K562 (cell line): ENCODE data around the gene FLT1. TPM values are rescaled to one million over a fixed set of nuclear protein-coding genes. Genes with fewer than 3 reads are reported as not detected.

Experiments
- ATAC-seq: fragments of 200-7000 bp; cut with Tn5 transposase; 3 replicates; pipeline ENCODE4 v1.9.1; 2020; ENCODE audit warnings: moderate library complexity
- BruUV-seq: library from RNA; stranded (reverse); fragments of 400-500 nt; replicated peaks from 2 replicates; lab custom pipeline; 2021; lab: Mats Ljungman, UMichigan
- CTCF ChIA-PET: fragments of 300-600 bp; formaldehyde crosslinking; extraction: SDS; loops from one replicate; lab custom pipeline; 2021; ENCODE audit warnings: low intra/inter-chr PET ratio; lab: Yijun Ruan, JAX
- POLR2A ChIA-PET: fragments of 300-600, 350-650 bp; sonication (Branson Sonifier 250); formaldehyde crosslinking; extraction: SDS; loops from one replicate; lab custom pipeline; 2021; ENCODE audit warnings: antibody characterized with exemption, inconsistent platforms; lab: Yijun Ruan, JAX
- DNase-seq, 4 experiments: peaks; one replicate each; pipeline versions ENCODE4 v3.0.0 to v3.0.0-alpha.2; 2011 to 2018; ENCODE audit warnings: low spot score in 3 of 4, mixed read lengths in 3 of 4; ENCODE audit errors: extremely low read depth in 1 of 4
- FAIRE-seq: peaks from 2 replicates; lab custom pipeline; 2011; peaks lifted over from hg19 to GRCh38; lab: Jason Lieb, UNC
- H2AFZ ChIP-seq: 2 replicates; pipeline ENCODE4 v1.6.0; 2011; ENCODE audit warnings: low read depth, low read length, control low read depth, inconsistent platforms
- H3K27ac ChIP-seq: fragments of 200-600 bp; 3 replicates; pipeline ENCODE4 v1.8.0; 2011; ENCODE audit warnings: low read depth, mild to moderate bottlenecking, control low read depth, inconsistent platforms, low read length, moderate library complexity, mixed read lengths; ENCODE audit errors: extremely low read depth
- H3K27me3 ChIP-seq, 2 experiments: fragments of 300-600 bp in 1 of 2; 2 replicates in 1 of 2; 3 replicates in 1 of 2; pipeline versions ENCODE4 v1.6.0 to v1.8.0; 2011; ENCODE audit warnings: inconsistent platforms in 2 of 2, low read length in 2 of 2, mild to moderate bottlenecking in 1 of 2, mixed read lengths in 1 of 2, moderate library complexity in 1 of 2; ENCODE audit not compliant: control insufficient read depth in 2 of 2, insufficient read depth in 2 of 2
- H3K36me3 ChIP-seq: fragments of 300-600 bp; 3 replicates; pipeline ENCODE4 v1.8.0; 2011; ENCODE audit warnings: mild to moderate bottlenecking, low read length, inconsistent platforms; ENCODE audit not compliant: control insufficient read depth, insufficient read depth
- H3K4me1 ChIP-seq, 2 experiments: fragments of 200-600 bp in 1 of 2; replicated peaks in 1 of 2; 2 replicates in 1 of 2; 3 replicates in 1 of 2; pipeline versions ENCODE4 v1.5.1 to v1.8.0; 2011; ENCODE audit warnings: inconsistent platforms in 2 of 2, low read length in 2 of 2, mild to moderate bottlenecking in 1 of 2, mixed read lengths in 1 of 2, moderate library complexity in 1 of 2; ENCODE audit not compliant: control insufficient read depth in 2 of 2, insufficient read depth in 2 of 2
- H3K4me2 ChIP-seq: 2 replicates; pipeline ENCODE4 v1.6.1; 2011; ENCODE audit warnings: low read length, control low read depth, inconsistent platforms, mixed read lengths; ENCODE audit not compliant: insufficient read depth
- H3K4me3 ChIP-seq: fragments of 200-600 bp; sonication (generic), shearing (Covaris generic); 2 replicates; pipeline ENCODE4 v1.5.1; 2016; ENCODE audit warnings: control low read depth, inconsistent platforms
- H3K79me2 ChIP-seq: fragments of 200-600 bp; 3 replicates; pipeline ENCODE4 v1.8.0; 2011; ENCODE audit warnings: low read length, inconsistent platforms; ENCODE audit not compliant: control insufficient read depth, insufficient read depth
- H3K9ac ChIP-seq, 2 experiments: 2 replicates each; pipeline versions ENCODE4 v1.6.0 to v1.6.1; 2011; ENCODE audit warnings: low read depth in 2 of 2, low read length in 2 of 2, control low read depth in 1 of 2, inconsistent platforms in 1 of 2, mild to moderate bottlenecking in 1 of 2, mixed read lengths in 1 of 2; ENCODE audit not compliant: insufficient read depth in 1 of 2
- H3K9me1 ChIP-seq: one replicate; pipeline ENCODE4 v1.6.0; 2011; ENCODE audit warnings: inconsistent platforms, mild to moderate bottlenecking, low read length, moderate library complexity; ENCODE audit not compliant: control insufficient read depth, insufficient read depth
- H3K9me3 ChIP-seq: replicated peaks from 2 replicates; pipeline ENCODE4 v1.5.1; 2011; ENCODE audit warnings: low read depth, low read length, inconsistent platforms; ENCODE audit not compliant: control insufficient read depth, insufficient read depth
- H4K20me1 ChIP-seq: replicated peaks from 2 replicates; pipeline ENCODE4 v1.6.1; 2011; ENCODE audit warnings: low read length, inconsistent platforms, mixed read lengths; ENCODE audit not compliant: control insufficient read depth, insufficient read depth
- CHD2 ChIP-seq: IDR thresholded peaks from 2 replicates; pipeline ENCODE4 v1.6.1; 2011; ENCODE audit warnings: low read depth, low read length
- FOXA3 ChIP-seq, 2 experiments: fragments of 450-650 bp in 1 of 2; sonication (generic) in 1 of 2; formaldehyde crosslinking; IDR thresholded peaks in 1 of 2; conservative IDR thresholded peaks in 1 of 2; 2 replicates each; pipeline versions ENCODE4 v1.4.0 to v1.8.0; 2020 to 2022; ENCODE audit warnings: mild to moderate bottlenecking in 2 of 2, missing genetic modification reagents in 1 of 2
- NFIC ChIP-seq: fragments of 450-650 bp; IDR thresholded peaks from 2 replicates; pipeline ENCODE4 v1.6.1; 2017; ENCODE audit warnings: mild to moderate bottlenecking, inconsistent platforms
- ZNF316 ChIP-seq: fragments of 450-650 bp; IDR thresholded peaks from 2 replicates; pipeline ENCODE4 v1.6.1; 2016
- WGBS: fragments of 100-300 bp; shearing (Covaris generic); methylation state at CpG from one replicate; pipeline ENCODE4 v1.1.6; 2016; ENCODE audit warnings: low coverage, mixed read lengths; ENCODE audit not compliant: insufficient coverage; ENCODE audit errors: missing lambda C conversion rate; 5-methylcytosine and 5-hydroxymethylcytosine counted together
- in situ Hi-C: fragments of 300-500 bp; cut with MboI; formaldehyde crosslinking; loops from 4 replicates; pipeline ENCODE4 v1.15.0; 2018; ENCODE audit warnings: inconsistent platforms, mixed read lengths
- intact Hi-C: fragments of 100-400 bp; cut with micrococcal nuclease; formaldehyde crosslinking; loops from 2 replicates; pipeline ENCODE4 v1.14.2; 2022
- polyA plus RNA-seq, 8 experiments: library from polyadenylated mRNA; depleted of rRNA in 4 of 8; stranded (reverse) in 5 of 8; unstranded in 3 of 8; fragments of >200 nt; fragmentation: Nextera tagmentation in 2 of 8; fragmentation: Illumina TruSeq in 1 of 8; extraction: Ambion mirVana in 2 of 8; extraction: Trizol in 1 of 8; gene quantifications; 2 replicates each; pipeline versions ENCODE4 v1.2.1 to v1.2.3, GENCODE V29; 2011 to 2014; ENCODE audit warnings: inconsistent platforms in 1 of 8, missing spikeins in 1 of 8
- total RNA-seq, 7 experiments: library from RNA; depleted of rRNA in 6 of 7; stranded (reverse); fragments of >200 nt in 6 of 7; fragmentation: Illumina TruSeq in 2 of 7; extraction: Trizol in 2 of 7; gene quantifications; 2 replicates each; pipeline versions ENCODE4 v1.2.1 to v1.2.3, GENCODE V29; 2011 to 2021; ENCODE audit warnings: low replicate concordance in 1 of 7
- TF ChIP-seq, protein P1 (sequence below): sonication (generic); formaldehyde crosslinking; IDR thresholded peaks from 2 replicates; pipeline ENCODE4 v1.8.0; 2022; ENCODE audit warnings: mild to moderate bottlenecking, missing genetic modification reagents, borderline replicate concordance
- TF ChIP-seq, protein P2 (sequence below): fragments of 450-650 bp; IDR thresholded peaks from 2 replicates; pipeline ENCODE4 v1.6.1; 2014; ENCODE audit warnings: low read depth, mild to moderate bottlenecking, moderate library complexity, borderline replicate concordance

The FLT1 gene
- total and polyA plus RNA-seq, 9 of the 15 experiments (the other 6 are each of a cell fraction or from before 2014, with no cell fraction given) = 0.01 to 2.0 (median 0.22) TPM

DNA sequence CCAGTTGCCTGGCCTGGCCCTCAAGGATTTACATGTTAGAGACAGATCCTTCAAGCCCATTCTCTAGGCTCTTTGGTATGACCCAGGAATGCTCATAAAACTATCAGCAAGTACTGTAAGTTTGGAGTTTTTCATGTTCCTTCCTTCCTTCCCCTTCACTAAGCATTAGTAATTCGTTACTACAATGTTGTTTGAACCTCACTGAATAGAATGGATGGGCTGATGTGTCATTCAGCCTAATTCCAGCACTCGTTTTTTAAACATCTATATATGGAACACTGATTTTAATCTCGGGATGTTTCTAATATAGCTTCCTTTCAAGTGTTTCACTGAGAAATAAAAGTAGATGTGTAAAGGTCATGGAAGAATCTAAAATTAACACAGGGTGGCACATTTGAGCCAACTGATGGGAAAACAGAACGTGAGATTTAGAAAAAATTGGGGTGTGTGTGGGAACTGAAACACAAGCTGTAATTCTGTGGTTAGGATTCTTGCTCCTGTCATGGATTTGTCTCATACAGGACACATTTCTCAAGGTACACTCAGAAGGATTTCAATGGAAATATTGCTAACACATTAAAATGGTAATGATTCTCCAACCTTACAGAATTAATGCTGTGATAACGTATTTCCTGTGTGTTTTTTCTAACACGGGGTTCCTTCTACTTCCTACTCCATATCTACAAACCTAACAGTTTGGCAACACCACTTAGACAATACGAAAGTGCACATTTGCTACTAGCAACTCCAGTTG lies 93.4 kb downstream of the FLT1 start (continued):
- TF ChIP-seq CHD2 = no peak
- 0 out of 2 replicates have a peak, but pooled peaks have one; percentile 3 for TF ChIP-seq ZNF316
- TF ChIP-seq, protein P1, sequence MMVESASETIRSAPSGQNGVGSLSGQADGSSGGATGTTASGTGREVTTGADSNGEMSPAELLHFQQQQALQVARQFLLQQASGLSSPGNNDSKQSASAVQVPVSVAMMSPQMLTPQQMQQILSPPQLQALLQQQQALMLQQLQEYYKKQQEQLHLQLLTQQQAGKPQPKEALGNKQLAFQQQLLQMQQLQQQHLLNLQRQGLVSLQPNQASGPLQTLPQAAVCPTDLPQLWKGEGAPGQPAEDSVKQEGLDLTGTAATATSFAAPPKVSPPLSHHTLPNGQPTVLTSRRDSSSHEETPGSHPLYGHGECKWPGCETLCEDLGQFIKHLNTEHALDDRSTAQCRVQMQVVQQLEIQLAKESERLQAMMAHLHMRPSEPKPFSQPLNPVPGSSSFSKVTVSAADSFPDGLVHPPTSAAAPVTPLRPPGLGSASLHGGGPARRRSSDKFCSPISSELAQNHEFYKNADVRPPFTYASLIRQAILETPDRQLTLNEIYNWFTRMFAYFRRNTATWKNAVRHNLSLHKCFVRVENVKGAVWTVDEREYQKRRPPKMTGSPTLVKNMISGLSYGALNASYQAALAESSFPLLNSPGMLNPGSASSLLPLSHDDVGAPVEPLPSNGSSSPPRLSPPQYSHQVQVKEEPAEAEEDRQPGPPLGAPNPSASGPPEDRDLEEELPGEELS (CRISPR knock-in tag) = no peak

DNA sequence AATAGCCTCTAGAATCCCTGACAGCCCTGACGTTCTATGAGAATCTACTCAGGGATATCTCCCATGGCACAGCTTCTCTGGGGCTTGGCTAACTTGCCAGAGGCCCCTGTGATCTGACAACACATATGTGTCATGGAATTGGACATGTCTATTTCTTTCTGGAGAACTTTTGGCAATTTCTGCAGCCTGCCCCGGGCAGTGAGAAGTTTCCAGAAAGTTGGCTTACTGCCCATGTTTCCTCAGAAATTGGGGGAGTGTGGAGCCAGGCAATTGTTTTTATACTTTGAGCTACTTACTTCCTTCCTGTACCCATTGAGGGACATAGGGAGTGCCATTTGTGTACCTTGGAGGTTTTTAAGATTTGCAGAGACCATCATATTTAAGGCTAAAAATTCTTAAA lies 98.9 kb downstream of the FLT1 start:
- no TSS peak for BruUV-seq
- no peaks in the 10 kb centered on the region for H3K27me3 ChIP-seq

More for the DNA sequence above, 98.9 kb downstream of the FLT1 start:
- no peak overlapping the region for H3K4me3 ChIP-seq
- no peak overlapping the region for H3K4me2 ChIP-seq
- H3K9ac ChIP-seq = no peak overlapping the region
- CTCF ChIA-PET = no interaction called here
- 0 out of 2 replicates have a peak overlapping the region, but pooled peaks have one; percentile 32 for H2AFZ ChIP-seq
- FAIRE-seq = no peak
- no peaks in the 10 kb centered on the region for H3K9me1 ChIP-seq
- intact Hi-C loops = no loop called here
- no peaks in the 10 kb centered on the region for H3K9me3 ChIP-seq
- no peak overlapping the region for H3K27ac ChIP-seq
- H4K20me1 ChIP-seq = no peaks in the 10 kb centered on the region
- TF ChIP-seq NFIC (peak; percentile 50), FOXA3 (CRISPR knock-in tag; conservative IDR thresholded peaks at IDR 0.05 in 1 of 2, IDR thresholded peaks at IDR 0.05 in 1 of 2) (no peak)
- TF ChIP-seq, protein P2, sequence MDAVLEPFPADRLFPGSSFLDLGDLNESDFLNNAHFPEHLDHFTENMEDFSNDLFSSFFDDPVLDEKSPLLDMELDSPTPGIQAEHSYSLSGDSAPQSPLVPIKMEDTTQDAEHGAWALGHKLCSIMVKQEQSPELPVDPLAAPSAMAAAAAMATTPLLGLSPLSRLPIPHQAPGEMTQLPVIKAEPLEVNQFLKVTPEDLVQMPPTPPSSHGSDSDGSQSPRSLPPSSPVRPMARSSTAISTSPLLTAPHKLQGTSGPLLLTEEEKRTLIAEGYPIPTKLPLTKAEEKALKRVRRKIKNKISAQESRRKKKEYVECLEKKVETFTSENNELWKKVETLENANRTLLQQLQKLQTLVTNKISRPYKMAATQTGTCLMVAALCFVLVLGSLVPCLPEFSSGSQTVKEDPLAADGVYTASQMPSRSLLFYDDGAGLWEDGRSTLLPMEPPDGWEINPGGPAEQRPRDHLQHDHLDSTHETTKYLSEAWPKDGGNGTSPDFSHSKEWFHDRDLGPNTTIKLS = no peak
- TF ChIP-seq, all 486 proteins: peak for 1
- Histone ChIP-seq H3K79me2 (no peaks in the 10 kb centered on the region), H3K4me1 (peaks cover 0 to 13% of the 10 kb centered on the region in 2 experiments; a peak in 2 of 5 replicates), H3K36me3 (no peaks in the 10 kb centered on the region)
- in situ Hi-C loops = no loop called here
- DNase-seq = no peak
- WGBS = 80% methylated on average over 1 of the region's 2 CpGs
- no peak for ATAC-seq
- POLR2A ChIA-PET = interaction anchor here (1.4 to 2.1 kb wide), 3 partner anchors 9 to 19 kb away, joined by 4 to 5 read pairs (median 4); no protein-coding TSS in a partner anchor
